SK-N-SH (cell line): ENCODE data around the gene ZNF573. TPM values are rescaled to one million over a fixed set of nuclear protein-coding genes. Genes with fewer than 3 reads are reported as not detected.

ENCODE experiments used
- CTCF ChIA-PET: fragments of 300-600, 350-600 bp; formaldehyde crosslinking; extraction: SDS; loops from one replicate; lab custom pipeline; 2021; lab: Yijun Ruan, JAX
- POLR2A ChIA-PET: fragments of 350-600 bp; sonication (Branson Sonifier 250); formaldehyde crosslinking; extraction: SDS; loops from one replicate; lab custom pipeline; 2020; ENCODE audit warnings: antibody characterized with exemption, inconsistent platforms; lab: Yijun Ruan, JAX
- DNase-seq: peaks from one replicate; pipeline ENCODE4 v3.0.0; 2012
- H2AFZ ChIP-seq: fragments of 200-600 bp; sonication (generic); 2 replicates; pipeline ENCODE4 v1.8.1; 2016; ENCODE audit warnings: antibody characterized with exemption, mild to moderate bottlenecking, low read depth
- H3F3A ChIP-seq: fragments of 200-600 bp; sonication (generic); replicated peaks from 2 replicates; pipeline ENCODE3; 2016; ENCODE audit warnings: antibody characterized with exemption, mild to moderate bottlenecking; ENCODE audit not compliant: insufficient read depth
- H3K27ac ChIP-seq, 2 experiments: fragments of 200-500 bp in 1 of 2; fragments of 200-600 bp in 1 of 2; sonication (Bioruptor generic) in 1 of 2; sonication (generic), shearing (Covaris generic) in 1 of 2; 2 replicates each; pipeline versions ENCODE4 v1.5.1 to v1.6.1; 2014 to 2016; ENCODE audit warnings: low read depth in 2 of 2, inconsistent platforms in 1 of 2, low read length in 1 of 2, mild to moderate bottlenecking in 1 of 2, mixed read lengths in 1 of 2
- H3K27me3 ChIP-seq: fragments of 200-600 bp; sonication (generic), shearing (Covaris generic); 2 replicates; pipeline ENCODE4 v1.6.1; 2016; ENCODE audit warnings: mixed run types; ENCODE audit not compliant: insufficient read depth
- H3K36me3 ChIP-seq, 2 experiments: fragments of 200-500 bp in 1 of 2; fragments of 200-600 bp in 1 of 2; sonication (Bioruptor generic) in 1 of 2; sonication (generic) in 1 of 2; replicated peaks in 1 of 2; 2 replicates each; pipeline versions ENCODE3 to v1.5.1; 2014 to 2016; ENCODE audit warnings: low read length in 1 of 2, mild to moderate bottlenecking in 1 of 2; ENCODE audit not compliant: insufficient read depth in 2 of 2, control insufficient read depth in 1 of 2
- H3K4me1 ChIP-seq, 2 experiments: fragments of 200-500 bp in 1 of 2; fragments of 200-600 bp in 1 of 2; sonication (Bioruptor generic) in 1 of 2; sonication (generic), shearing (Covaris generic) in 1 of 2; 2 replicates each; pipeline versions ENCODE4 v1.5.1 to v1.6.1; 2014 to 2016; ENCODE audit warnings: low read depth in 1 of 2, low read length in 1 of 2, mixed run types in 1 of 2; ENCODE audit not compliant: insufficient read depth in 2 of 2, control insufficient read depth in 1 of 2
- H3K4me2 ChIP-seq: fragments of 200-600 bp; sonication (generic), shearing (Covaris generic); 2 replicates; pipeline ENCODE4 v1.6.1; 2017; ENCODE audit warnings: mixed run types
- H3K4me3 ChIP-seq, 2 experiments: fragments of 200-500 bp in 1 of 2; fragments of 200-600 bp in 1 of 2; sonication (Bioruptor generic) in 1 of 2; sonication (generic), shearing (Covaris generic) in 1 of 2; 2 replicates each; pipeline versions ENCODE4 v1.5.1 to v1.8.1; 2014 to 2016; ENCODE audit warnings: low read depth in 2 of 2, inconsistent platforms in 1 of 2, low read length in 1 of 2, mild to moderate bottlenecking in 1 of 2, mixed read lengths in 1 of 2, moderate library complexity in 1 of 2
- H3K79me2 ChIP-seq: fragments of 200-600 bp; sonication (generic); 2 replicates; pipeline ENCODE4 v1.8.1; 2017; ENCODE audit warnings: mild to moderate bottlenecking; ENCODE audit not compliant: insufficient read depth
- H3K9ac ChIP-seq: fragments of 200-600 bp; sonication (generic); 2 replicates; pipeline ENCODE4 v1.6.1; 2017; ENCODE audit warnings: mixed run types
- H3K9me2 ChIP-seq: fragments of 200-600 bp; sonication (generic); 2 replicates; pipeline ENCODE4 v1.6.1; 2017; ENCODE audit warnings: mixed run types
- H3K9me3 ChIP-seq: fragments of 200-600 bp; sonication (generic); 2 replicates; pipeline ENCODE4 v1.6.1; 2017; ENCODE audit warnings: mixed run types, mild to moderate bottlenecking, moderate library complexity
- H4K20me1 ChIP-seq: fragments of 200-600 bp; sonication (generic); 2 replicates; pipeline ENCODE4 v1.6.1; 2017; ENCODE audit warnings: mild to moderate bottlenecking, mixed run types; ENCODE audit not compliant: insufficient read depth
- CHD2 ChIP-seq: fragments of 150-350 bp; IDR thresholded peaks from 2 replicates; pipeline ENCODE4 v1.6.1; 2018; ENCODE audit warnings: low read length; ENCODE audit not compliant: partially characterized antibody
- ELF1 ChIP-seq: IDR thresholded peaks from 2 replicates; pipeline ENCODE4 v1.4.0; 2012
- EP300 ChIP-seq, 2 experiments: IDR thresholded peaks; 2 replicates each; pipeline versions ENCODE4 v1.4.0 to v1.6.1; 2012; ENCODE audit warnings: borderline replicate concordance in 1 of 2, low read depth in 1 of 2, low read length in 1 of 2
- FOSL2 ChIP-seq: IDR thresholded peaks from 2 replicates; pipeline ENCODE4 v1.4.0; 2012; ENCODE audit warnings: low read depth, mild to moderate bottlenecking, moderate library complexity, borderline replicate concordance
- FOXJ3 ChIP-seq: sonication (generic); formaldehyde crosslinking; IDR thresholded peaks from 2 replicates; pipeline ENCODE4 v1.5.1; 2020; ENCODE audit warnings: mild to moderate bottlenecking, missing genetic modification reagents
- GATA2 ChIP-seq: sonication (generic); formaldehyde crosslinking; IDR thresholded peaks from 2 replicates; pipeline ENCODE4 v1.5.0; 2020; ENCODE audit warnings: mild to moderate bottlenecking, missing genetic modification reagents
- IRF3 ChIP-seq: fragments of 150-350 bp; IDR thresholded peaks from 2 replicates; pipeline ENCODE4 v1.6.1; 2016; ENCODE audit warnings: mild to moderate bottlenecking, low read depth, low read length
- JUND ChIP-seq: IDR thresholded peaks from 2 replicates; pipeline ENCODE4 v1.4.0; 2012
- MXI1 ChIP-seq: IDR thresholded peaks from 2 replicates; pipeline ENCODE4 v1.6.1; 2012; ENCODE audit warnings: mild to moderate bottlenecking, low read depth, low read length, improper control_type of control experiment
- NFIC ChIP-seq: IDR thresholded peaks from 2 replicates; pipeline ENCODE4 v1.4.0; 2012; ENCODE audit warnings: borderline replicate concordance
- POLR2AphosphoS5 ChIP-seq: IDR thresholded peaks from 2 replicates; pipeline ENCODE4 v1.6.1; 2012; ENCODE audit warnings: low read depth, low read length
- RAD21 ChIP-seq: IDR thresholded peaks from 2 replicates; pipeline ENCODE4 v1.6.1; 2012; ENCODE audit warnings: mild to moderate bottlenecking, low read length
- RCOR1 ChIP-seq: fragments of 150-350 bp; IDR thresholded peaks from 2 replicates; pipeline ENCODE4 v1.6.1; 2017; ENCODE audit warnings: antibody characterized with exemption, low read length
- RXRA ChIP-seq: IDR thresholded peaks from 2 replicates; pipeline ENCODE4 v1.4.0; 2012; ENCODE audit warnings: low read depth, mild to moderate bottlenecking, borderline replicate concordance
- TAF1 ChIP-seq: IDR thresholded peaks from 2 replicates; pipeline ENCODE4 v1.6.1; 2012; ENCODE audit warnings: low read depth, mild to moderate bottlenecking, low read length, moderate library complexity, borderline replicate concordance
- TCF12 ChIP-seq: IDR thresholded peaks from 2 replicates; pipeline ENCODE4 v1.4.0; 2012
- TEAD4 ChIP-seq: IDR thresholded peaks from 2 replicates; pipeline ENCODE4 v1.4.0; 2012; ENCODE audit warnings: mild to moderate bottlenecking, borderline replicate concordance; ENCODE audit not compliant: insufficient read depth
- USF1 ChIP-seq: IDR thresholded peaks from 2 replicates; pipeline ENCODE4 v1.4.0; 2012; ENCODE audit warnings: low read depth, borderline replicate concordance
- YY1 ChIP-seq: IDR thresholded peaks from 2 replicates; pipeline ENCODE4 v1.4.0; 2012; ENCODE audit warnings: low read depth, mild to moderate bottlenecking
- WGBS: methylation state at CpG from one replicate; pipeline ENCODE4 v1.1.6; 2017; ENCODE audit warnings: low lambda C conversion rate; 5-methylcytosine and 5-hydroxymethylcytosine counted together
- polyA plus RNA-seq, 3 experiments: library from polyadenylated mRNA; depleted of rRNA; stranded (reverse); fragments of >200 nt; gene quantifications; 2 replicates each; pipeline ENCODE4 v1.2.3, GENCODE V29; 2012
- TF ChIP-seq, protein P1 (sequence below): IDR thresholded peaks from 2 replicates; pipeline ENCODE4 v1.4.0; 2012; ENCODE audit warnings: low read depth

ZNF573 gene
- polyA plus RNA-seq, 1 of the 3 experiments (the other 2 are of a cell fraction): 1.3 TPM

DNA sequence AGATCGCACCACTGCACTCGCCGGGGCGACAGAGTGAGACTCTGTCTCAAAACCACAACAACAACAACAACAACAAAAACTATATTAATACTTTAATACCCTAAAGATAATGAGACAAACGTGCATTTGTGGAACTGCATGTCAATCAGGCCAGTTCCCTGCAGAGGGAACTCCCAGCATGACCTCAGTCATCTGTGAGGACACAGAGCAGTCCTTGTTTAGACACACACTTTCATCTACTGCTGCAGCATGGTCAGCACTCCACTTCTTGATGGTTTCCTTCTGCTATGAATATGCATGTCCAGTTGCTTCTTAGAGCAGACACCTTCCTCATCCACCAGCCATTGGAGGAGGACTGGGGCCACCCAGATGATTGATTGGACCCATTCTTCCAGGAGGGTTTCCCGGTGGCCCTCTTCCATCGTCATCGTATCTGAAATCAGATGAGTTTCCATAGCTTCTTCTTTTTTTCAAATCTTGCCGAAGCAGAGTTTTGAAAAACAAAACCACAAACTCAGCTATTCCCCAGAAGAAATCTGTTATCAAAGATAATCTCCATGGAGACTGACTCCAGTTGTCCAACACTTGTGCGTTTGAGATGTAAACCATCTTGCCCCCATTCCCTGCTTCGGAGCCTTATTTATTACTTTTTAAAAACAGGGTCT is 86.3 kb downstream of the ZNF573 start:
- ChIA-PET CTCF (no interaction called here), POLR2A (interaction anchor here (0.7 to 1.2 kb wide), 3 partner anchors 30 to 669 kb away, joined by 3 to 4 read pairs (median 3); partner anchors contain the start of gene ZFP30)
- Histone ChIP-seq H3K4me2 (no peak overlapping the region; the same call in 1 of the 2 replicates), H3K27ac (no peak overlapping the region), H2AFZ (no peak overlapping the region), H3K27me3 (no peaks in the 10 kb centered on the region), H3K79me2 (no peaks in the 10 kb centered on the region), H3K9me2 (no peaks in the 10 kb centered on the region), H4K20me1 (no peaks in the 10 kb centered on the region), H3K36me3 (peaks cover 4 to 7% of the 10 kb centered on the region in 2 experiments), H3K4me1 (no peaks in the 10 kb centered on the region), H3K9ac (no peak overlapping the region), H3K9me3 (no peaks in the 10 kb centered on the region), H3K4me3 (no peak overlapping the region; a peak in 1 of 4 replicates), H3F3A (no peaks in the 10 kb centered on the region)
- TF ChIP-seq USF1 (no peak), JUND (no peak), RCOR1 (no peak), NFIC (no peak), FOXJ3 (CRISPR knock-in tag) (no peak), MXI1 (no peak), RAD21 (no peak), CHD2 (no peak), TEAD4 (no peak), EP300 (IDR thresholded peaks at IDR 0.05; ENCODE audit: borderline replicate concordance in 1 of 2, low read depth in 1 of 2, low read length in 1 of 2) (no peak), IRF3 (no peak), RXRA (no peak), POLR2AphosphoS5 (no peak), TCF12 (no peak), TAF1 (no peak), GATA2 (CRISPR knock-in tag) (no peak), YY1 (no peak), ELF1 (no peak), FOSL2 (no peak)
- TF ChIP-seq, protein P1, sequence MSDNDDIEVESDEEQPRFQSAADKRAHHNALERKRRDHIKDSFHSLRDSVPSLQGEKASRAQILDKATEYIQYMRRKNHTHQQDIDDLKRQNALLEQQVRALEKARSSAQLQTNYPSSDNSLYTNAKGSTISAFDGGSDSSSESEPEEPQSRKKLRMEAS: no peak
- no peak for DNase-seq
- WGBS: 85% methylated on average over 11 of the region's 11 CpGs
